ENCODE data around the gene DENND4C.

The DENND4C gene

DNA sequence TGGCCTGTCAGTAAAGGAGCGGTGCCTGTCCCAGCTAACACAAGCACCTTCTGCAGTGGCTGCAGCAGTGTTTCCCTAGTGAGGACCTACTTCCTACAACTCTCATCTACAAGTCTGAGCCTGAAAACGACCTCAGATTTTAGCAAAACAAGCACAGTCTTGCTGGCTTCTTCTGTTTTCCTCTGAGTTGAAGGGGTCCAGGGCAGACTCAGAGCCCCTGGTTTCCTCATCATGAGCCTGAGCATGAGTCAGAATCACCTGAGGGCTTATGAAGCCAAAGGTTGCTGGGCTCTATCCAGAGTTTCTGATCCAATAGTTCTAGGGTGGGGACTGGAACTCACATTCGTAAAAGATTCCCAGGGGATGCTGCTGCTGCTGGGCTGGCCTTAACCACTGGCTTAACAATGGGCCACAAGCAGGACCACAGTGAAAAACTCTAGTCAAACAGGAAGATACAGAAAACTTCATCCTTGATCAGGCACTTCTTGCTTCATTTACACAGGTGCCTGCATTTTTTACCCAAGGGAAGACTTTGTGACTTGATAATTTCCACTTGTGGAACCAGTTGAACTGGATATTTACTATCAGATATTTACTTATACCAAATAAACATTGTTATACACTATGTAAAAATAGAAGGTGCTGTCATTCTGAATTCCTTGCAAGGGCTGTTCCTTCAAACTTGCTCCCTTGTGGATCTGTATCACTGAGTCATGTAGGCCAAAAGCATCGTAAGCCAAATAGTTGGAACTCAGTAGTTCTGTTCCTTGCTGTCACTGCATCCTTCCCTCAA is 174.0 kb downstream of the DENND4C start:
- H3K4me2 ChIP-seq (ENCODE audit: low read length) = no peak overlapping the region
- no peaks in the 10 kb centered on the region for H3F3A ChIP-seq (ENCODE audit: insufficient read depth, low read length)
- peaks cover 8% of the 10 kb centered on the region for H3K4me1 ChIP-seq (ENCODE audit: insufficient read depth, low read length, severe bottlenecking)
- 0 out of 2 replicates have a peak, but pooled peaks cover 3% of the 10 kb centered on the region for H3K9me3 ChIP-seq (ENCODE audit: low read length)
- no peak overlapping the region for H3K27ac ChIP-seq (ENCODE audit: low read depth, low read length, poor library complexity, severe bottlenecking)
- no peak overlapping the region for H3K9ac ChIP-seq (ENCODE audit: low read length)
- 0 out of 2 replicates have a peak, but pooled peaks cover 5% of the 10 kb centered on the region for H3K27me3 ChIP-seq (ENCODE audit: insufficient read depth, low read length)
- H3K36me3 ChIP-seq (ENCODE audit: insufficient read depth, low read length) = no peaks in the 10 kb centered on the region; the same call in 1 of the 2 replicates
- H3K4me3 ChIP-seq (ENCODE audit: low read depth, low read length, poor library complexity, severe bottlenecking) = no peak overlapping the region
- no peak overlapping the region for H2AFZ ChIP-seq (ENCODE audit: low read length)
- H3K79me2 ChIP-seq (ENCODE audit: insufficient read depth, low read length) = no peaks in the 10 kb centered on the region
- H3K9me2 ChIP-seq (ENCODE audit: low read depth, low read length) = no peaks in the 10 kb centered on the region
- TF ChIP-seq CTCF (IDR thresholded peaks at IDR 0.05; ENCODE audit: low read length) = no peak
- TF ChIP-seq EZH2 (IDR thresholded peaks at IDR 0.05; ENCODE audit: borderline replicate concordance, low read length) = no peak
- no peaks in the 10 kb centered on the region for H4K20me1 ChIP-seq (ENCODE audit: insufficient read depth, low read length)

DNA sequence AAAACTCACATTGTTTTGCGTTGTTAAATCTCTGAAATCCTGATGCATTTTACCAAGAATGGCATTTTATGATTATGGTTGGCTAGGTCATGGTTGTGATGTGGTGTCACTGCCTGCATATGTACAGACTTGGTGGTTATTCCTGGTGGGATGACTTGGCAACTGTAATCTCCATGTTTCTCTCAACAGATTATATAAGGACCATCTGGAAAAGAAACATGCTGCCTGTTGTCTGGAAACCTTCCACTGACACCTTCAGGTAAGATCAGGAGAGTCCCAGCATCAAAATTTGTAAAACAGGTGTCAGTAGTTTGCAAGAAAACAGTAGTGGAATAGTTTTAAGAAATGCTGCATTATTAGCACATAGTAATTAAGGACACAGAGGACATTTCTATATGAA is 175.3 kb downstream of the DENND4C start:
- no peaks in the 10 kb centered on the region for H3K27me3 ChIP-seq (ENCODE audit: insufficient read depth, low read length)
- H4K20me1 ChIP-seq (ENCODE audit: insufficient read depth, low read length) = no peaks in the 10 kb centered on the region
- TF ChIP-seq CTCF (IDR thresholded peaks at IDR 0.05; ENCODE audit: low read length) (no peak), EZH2 (IDR thresholded peaks at IDR 0.05; ENCODE audit: borderline replicate concordance, low read length) (no peak)
- H3K36me3 ChIP-seq (ENCODE audit: insufficient read depth, low read length) = no peaks in the 10 kb centered on the region; the same call in 1 of the 2 replicates
- H3K27ac ChIP-seq (ENCODE audit: low read depth, low read length, poor library complexity, severe bottlenecking) = no peak overlapping the region
- no peak overlapping the region for H3K9ac ChIP-seq (ENCODE audit: low read length)
- H3F3A ChIP-seq (ENCODE audit: insufficient read depth, low read length) = no peaks in the 10 kb centered on the region
- H3K9me2 ChIP-seq (ENCODE audit: low read depth, low read length) = no peaks in the 10 kb centered on the region
- 0 out of 2 replicates have a peak, but pooled peaks cover 3% of the 10 kb centered on the region for H3K9me3 ChIP-seq (ENCODE audit: low read length)
- no peaks in the 10 kb centered on the region for H3K79me2 ChIP-seq (ENCODE audit: insufficient read depth, low read length)
- no peak overlapping the region for H2AFZ ChIP-seq (ENCODE audit: low read length)
- H3K4me1 ChIP-seq (ENCODE audit: insufficient read depth, low read length, severe bottlenecking) = peaks cover 13% of the 10 kb centered on the region
- H3K4me2 ChIP-seq (ENCODE audit: low read length) = no peak overlapping the region
- no peak overlapping the region for H3K4me3 ChIP-seq (ENCODE audit: low read depth, low read length, poor library complexity, severe bottlenecking)

- Histone ChIP-seq H3K9ac (ENCODE audit: low read length) (peak overlapping the region; percentile 33; the same call in 1 of the 2 replicates), H3K36me3 (ENCODE audit: insufficient read depth, low read length) (no peaks in the 10 kb centered on the region), H3K9me2 (ENCODE audit: low read depth, low read length) (no peaks in the 10 kb centered on the region), H3K4me3 (ENCODE audit: low read depth, low read length, poor library complexity, severe bottlenecking) (peak overlapping the region; percentile 78), H3K27me3 (ENCODE audit: insufficient read depth, low read length) (no peaks in the 10 kb centered on the region), H3K4me2 (ENCODE audit: low read length) (peak overlapping the region; percentile 97), H2AFZ (ENCODE audit: low read length) (peak overlapping the region; percentile 9; the same call in 1 of the 2 replicates), H4K20me1 (ENCODE audit: insufficient read depth, low read length) (no peaks in the 10 kb centered on the region), H3K27ac (ENCODE audit: low read depth, low read length, poor library complexity, severe bottlenecking) (no peak overlapping the region), H3K9me3 (ENCODE audit: low read length) (no peaks in the 10 kb centered on the region), H3K79me2 (ENCODE audit: insufficient read depth, low read length) (no peaks in the 10 kb centered on the region), H3F3A (ENCODE audit: insufficient read depth, low read length) (no peaks in the 10 kb centered on the region), H3K4me1 (ENCODE audit: insufficient read depth, low read length, severe bottlenecking) (peaks cover 13% of the 10 kb centered on the region)
- TF ChIP-seq CTCF (IDR thresholded peaks at IDR 0.05; ENCODE audit: low read length) (no peak), EZH2 (IDR thresholded peaks at IDR 0.05; ENCODE audit: borderline replicate concordance, low read length) (no peak)
Measured at GRCh38 chr9:19408316-19408692, 177.8 kb downstream of the DENND4C start.

Data from OCI-LY1 (cell line).